VCaP (cell line): ENCODE results near the gene ARID1B.

Source experiments
- H3K27ac ChIP-seq: fragments of 450-650 bp; 2 replicates; pipeline ENCODE4 v1.5.1; 2017
- TF ChIP-seq, protein P1 (sequence below): fragments of 450-650 bp; conservative IDR thresholded peaks from 2 replicates; pipeline ENCODE4 v1.5.1; 2017; ENCODE audit warnings: mild to moderate bottlenecking, moderate library complexity

ARID1B gene

DNA sequence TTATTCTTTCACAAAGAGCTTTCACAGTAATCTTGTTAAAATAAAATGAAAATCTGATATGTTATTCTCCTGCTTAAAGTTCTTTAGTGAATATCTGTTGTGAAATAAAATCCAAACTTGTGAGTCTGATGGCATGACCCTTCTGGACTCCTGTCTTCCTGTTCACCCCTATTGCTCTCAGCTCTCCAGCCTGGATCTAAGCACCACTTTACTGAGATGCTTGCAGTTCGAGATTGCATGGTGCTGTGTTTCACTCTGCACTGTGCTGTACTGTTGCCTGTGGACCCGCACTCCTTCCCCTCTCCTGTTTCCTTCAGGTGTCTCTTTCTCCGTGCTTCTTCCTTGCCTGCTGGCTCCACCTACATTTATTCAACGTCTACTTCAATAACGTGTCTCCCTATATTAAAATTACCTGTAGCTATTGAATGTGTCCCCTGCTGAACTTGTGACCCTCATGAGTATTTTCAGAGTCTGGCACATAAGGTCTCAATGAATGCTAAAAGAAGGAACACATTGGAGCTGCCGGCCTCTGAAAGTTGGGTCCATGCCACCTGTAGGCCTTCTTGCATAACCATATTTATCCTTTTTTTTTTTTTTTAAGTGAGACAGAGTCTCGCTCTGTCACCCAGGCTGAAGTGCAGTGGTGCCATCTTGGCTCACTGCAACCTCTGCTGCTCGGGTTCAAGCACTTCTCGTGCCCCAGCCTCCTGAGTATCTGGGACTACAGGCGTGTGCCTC lies 100.1 kb downstream of the ARID1B start:
- no peak overlapping the region for H3K27ac ChIP-seq
- TF ChIP-seq, protein P1, sequence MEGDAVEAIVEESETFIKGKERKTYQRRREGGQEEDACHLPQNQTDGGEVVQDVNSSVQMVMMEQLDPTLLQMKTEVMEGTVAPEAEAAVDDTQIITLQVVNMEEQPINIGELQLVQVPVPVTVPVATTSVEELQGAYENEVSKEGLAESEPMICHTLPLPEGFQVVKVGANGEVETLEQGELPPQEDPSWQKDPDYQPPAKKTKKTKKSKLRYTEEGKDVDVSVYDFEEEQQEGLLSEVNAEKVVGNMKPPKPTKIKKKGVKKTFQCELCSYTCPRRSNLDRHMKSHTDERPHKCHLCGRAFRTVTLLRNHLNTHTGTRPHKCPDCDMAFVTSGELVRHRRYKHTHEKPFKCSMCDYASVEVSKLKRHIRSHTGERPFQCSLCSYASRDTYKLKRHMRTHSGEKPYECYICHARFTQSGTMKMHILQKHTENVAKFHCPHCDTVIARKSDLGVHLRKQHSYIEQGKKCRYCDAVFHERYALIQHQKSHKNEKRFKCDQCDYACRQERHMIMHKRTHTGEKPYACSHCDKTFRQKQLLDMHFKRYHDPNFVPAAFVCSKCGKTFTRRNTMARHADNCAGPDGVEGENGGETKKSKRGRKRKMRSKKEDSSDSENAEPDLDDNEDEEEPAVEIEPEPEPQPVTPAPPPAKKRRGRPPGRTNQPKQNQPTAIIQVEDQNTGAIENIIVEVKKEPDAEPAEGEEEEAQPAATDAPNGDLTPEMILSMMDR = no peak

DNA sequence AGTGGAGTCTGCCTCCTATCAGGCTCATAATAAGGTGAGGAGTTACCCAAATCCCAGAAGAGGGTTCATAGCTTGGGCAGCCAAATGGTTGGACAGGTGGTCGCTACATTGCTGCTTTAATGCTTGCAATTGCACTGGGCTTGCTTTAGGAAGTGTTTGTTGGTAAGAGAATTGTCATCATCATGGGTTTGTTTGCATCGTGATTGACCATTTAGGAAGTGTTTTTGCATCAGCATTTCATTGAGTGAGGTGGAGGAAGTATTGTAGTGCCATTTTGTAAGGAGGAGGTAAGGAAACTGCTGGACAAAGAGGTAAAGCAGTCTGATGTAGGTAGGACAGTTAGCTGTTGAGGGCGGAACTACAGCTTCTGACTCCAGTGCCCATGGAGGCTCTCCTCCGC lies 101.5 kb downstream of the ARID1B start:
- TF ChIP-seq, protein P1 = no peak
- H3K27ac ChIP-seq = peak overlapping the region; percentile 11; the same call in 1 of the 2 replicates

DNA sequence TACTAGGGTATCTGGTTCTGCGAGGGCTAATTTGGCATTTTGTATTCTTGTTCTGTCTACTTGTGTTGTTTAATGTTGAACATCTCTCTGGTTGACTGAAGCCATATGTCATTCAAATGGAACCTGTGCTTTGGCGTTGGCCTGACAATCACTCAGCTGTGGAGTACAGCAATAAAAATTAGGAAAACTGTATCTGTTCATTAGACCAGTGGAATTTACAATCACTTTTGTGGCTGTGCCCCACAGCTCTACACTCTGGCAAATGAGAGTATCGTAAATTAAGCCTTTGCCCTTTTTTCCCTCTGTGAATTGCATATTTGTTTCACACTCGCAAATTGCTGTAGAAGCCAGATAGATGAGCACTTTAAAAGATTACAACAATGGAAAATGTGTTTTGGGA lies 102.0 kb downstream of the ARID1B start:
- H3K27ac ChIP-seq = peak overlapping the region; percentile 11; the same call in 1 of the 2 replicates
- TF ChIP-seq, protein P1 = no peak

DNA sequence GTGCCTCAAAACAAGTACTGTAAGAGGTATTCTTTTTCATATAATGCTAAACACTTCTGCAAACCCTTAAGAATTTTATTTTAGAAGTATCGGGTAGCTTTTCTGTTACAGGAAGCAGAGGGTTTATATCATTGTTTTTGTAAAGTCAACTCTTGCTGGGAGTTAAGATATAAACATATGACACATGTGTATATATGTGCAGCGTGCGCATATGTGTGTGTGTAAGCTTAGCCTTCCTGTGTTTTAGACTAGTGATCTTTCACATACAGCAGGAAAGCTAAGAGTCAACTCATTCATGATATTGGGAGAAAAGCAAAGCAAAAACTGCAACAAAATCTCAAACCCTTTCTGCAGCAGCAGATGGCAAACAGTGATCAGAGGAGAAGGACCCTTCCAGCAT lies 102.4 kb downstream of the ARID1B start:
- TF ChIP-seq, protein P1 = no peak
- H3K27ac ChIP-seq = peak overlapping the region; percentile 11; the same call in 1 of the 2 replicates

DNA sequence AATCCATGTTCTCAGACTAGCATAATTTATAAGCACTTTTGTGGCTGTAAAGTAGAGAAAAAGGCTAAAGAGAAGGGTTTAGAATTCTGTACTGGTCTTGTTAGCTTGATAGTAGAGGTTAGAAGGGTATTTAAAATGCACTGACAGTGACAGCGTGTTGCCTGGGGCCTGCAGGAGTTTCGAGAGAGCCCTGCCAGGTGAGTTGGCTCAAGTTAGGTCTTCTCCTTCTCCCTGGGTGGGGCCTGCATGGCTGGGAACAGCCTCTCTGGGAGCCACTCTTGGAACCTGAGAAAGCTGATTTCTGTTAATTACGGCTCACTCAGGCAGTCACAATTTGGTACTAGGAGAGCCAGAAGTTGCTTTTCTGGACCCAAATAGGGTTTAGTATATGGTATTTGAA lies 103.7 kb downstream of the ARID1B start:
- no peak overlapping the region for H3K27ac ChIP-seq
- TF ChIP-seq, protein P1 = no peak

DNA sequence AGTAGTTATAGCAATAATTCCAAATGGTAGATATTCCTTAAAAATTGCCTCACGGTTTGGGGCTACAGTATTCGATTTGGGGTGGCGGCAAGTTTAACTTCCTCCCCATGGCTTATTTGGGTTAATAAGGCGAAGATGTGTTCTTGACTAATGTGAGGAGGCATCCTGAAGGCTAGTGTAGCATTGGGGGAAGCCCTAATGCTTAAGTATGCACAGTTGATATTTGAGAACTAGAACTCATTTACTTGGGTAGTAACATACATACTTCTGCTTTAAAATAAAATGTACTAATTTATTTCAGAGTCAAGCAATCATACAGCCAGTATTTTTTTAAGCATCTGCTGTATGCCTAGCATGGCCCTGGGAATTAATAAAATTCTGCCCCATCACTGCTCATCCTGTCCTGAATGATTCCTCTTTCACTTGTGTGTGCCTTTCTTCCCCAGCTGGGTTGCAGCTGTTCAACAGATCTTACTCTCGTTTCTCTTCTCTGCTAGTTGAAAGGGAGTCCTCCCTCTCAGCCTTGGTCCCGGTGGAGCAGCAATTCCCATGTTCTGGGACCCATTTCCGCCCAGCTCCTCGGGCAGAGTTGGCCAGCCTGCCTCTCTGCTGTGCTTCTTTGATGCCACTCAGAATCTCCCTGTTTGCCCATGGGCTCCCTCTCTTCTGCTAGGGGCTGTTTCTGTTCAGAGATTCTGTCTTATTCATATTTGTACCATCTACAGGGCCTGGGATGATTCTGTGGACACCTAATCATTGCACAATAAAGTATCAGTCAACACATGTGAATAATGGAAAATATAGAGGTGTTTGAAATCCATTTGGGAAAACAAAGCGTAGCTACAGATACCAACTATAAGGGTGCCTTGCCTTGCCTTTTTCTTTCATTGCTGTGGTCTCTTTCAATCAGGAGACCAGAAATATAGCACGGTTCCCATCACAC lies 104.8 kb downstream of the ARID1B start:
- TF ChIP-seq, protein P1 = no peak

DNA sequence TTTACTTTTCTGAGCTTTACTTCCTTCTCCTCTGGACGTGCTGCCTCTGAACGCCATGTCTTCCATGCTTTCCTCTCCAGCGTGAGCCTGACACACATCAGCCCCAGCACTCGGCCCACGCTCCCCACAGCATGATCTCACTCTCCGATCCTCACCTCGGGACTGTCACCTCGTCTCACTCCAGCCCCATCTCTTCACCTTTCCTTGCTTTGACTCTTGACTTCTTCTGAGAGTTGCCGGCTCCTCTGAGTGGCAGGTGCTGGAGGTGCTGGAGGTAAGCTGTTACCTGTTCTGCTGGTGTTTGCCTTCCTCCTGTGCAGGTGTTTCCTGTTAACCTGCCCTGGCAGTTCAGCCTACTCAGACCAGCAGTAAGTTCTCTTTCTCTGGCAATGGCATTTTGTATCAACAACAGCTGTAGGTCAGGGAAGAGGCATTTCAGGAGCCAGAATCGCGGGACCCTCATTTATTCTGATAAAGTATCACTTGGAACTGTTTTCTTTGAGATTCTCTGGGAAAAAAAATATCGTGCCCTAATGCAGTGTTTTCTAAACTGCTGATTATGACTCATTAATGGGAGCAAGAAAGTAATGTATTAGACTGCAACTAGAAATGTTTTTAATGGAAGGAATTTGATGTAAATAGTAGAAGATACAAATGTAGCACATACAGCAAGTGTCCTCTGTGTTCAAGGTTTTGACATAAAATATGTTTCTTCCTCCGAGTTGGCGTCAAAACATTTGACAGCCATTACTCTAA lies 106.5 kb downstream of the ARID1B start:
- peak overlapping the region; percentile 89 for H3K27ac ChIP-seq
- TF ChIP-seq, protein P1 = no peak

More for the DNA sequence above, 104.8 kb downstream of the ARID1B start:
- H3K27ac ChIP-seq = peak overlapping the region; percentile 89
